AG04449 (cell line): ENCODE results near the gene LBR.

Source experiments
- CTCF ChIA-PET: fragments of 350-600 bp; formaldehyde crosslinking; extraction: SDS; loops from one replicate; lab custom pipeline; 2021; ENCODE audit warnings: antibody characterized with exemption; lab: Yijun Ruan, JAX
- POLR2A ChIA-PET: fragments of 400-600, 350-600 bp; formaldehyde crosslinking; extraction: SDS; loops from one replicate; lab custom pipeline; 2020; ENCODE audit warnings: antibody characterized with exemption, inconsistent platforms; lab: Yijun Ruan, JAX
- DNase-seq: peaks from one replicate; pipeline ENCODE4 v3.0.0-alpha.2; 2010; ENCODE audit warnings: low read depth, low spot score
- H3K4me3 ChIP-seq: 2 replicates; pipeline ENCODE4 v1.5.1; 2011; ENCODE audit warnings: low read depth, mild to moderate bottlenecking, control low read depth, low read length
- CTCF ChIP-seq: IDR thresholded peaks from one replicate; pipeline ENCODE4 v1.5.1; 2011; ENCODE audit warnings: mild to moderate bottlenecking, moderate library complexity, low read length, control low read depth, inconsistent platforms; ENCODE audit not compliant: insufficient read depth; ENCODE audit errors: missing control alignments

Gene LBR

GRCh38 chr1:225427235-225428067 is at the start of gene LBR:
TSS of gene LBR (minus strand) at chr1:225428038. CDS start at chr1:225424075, 3,963 bp downstream.
- no peak for TF ChIP-seq CTCF
- H3K4me3 ChIP-seq, result peak within 1 kb of the TSS; percentile 85
- CTCF ChIA-PET, result interaction anchor here (2.4 kb wide), 1 partner anchor 108 kb away, joined by 7 read pairs; no protein-coding TSS in a partner anchor
- POLR2A ChIA-PET, result interaction anchor here (0.7 kb wide), 1 partner anchor 455 kb away, joined by 3 read pairs; the partner anchor contains the start of gene TMEM63A
- no peak for DNase-seq

DNA sequence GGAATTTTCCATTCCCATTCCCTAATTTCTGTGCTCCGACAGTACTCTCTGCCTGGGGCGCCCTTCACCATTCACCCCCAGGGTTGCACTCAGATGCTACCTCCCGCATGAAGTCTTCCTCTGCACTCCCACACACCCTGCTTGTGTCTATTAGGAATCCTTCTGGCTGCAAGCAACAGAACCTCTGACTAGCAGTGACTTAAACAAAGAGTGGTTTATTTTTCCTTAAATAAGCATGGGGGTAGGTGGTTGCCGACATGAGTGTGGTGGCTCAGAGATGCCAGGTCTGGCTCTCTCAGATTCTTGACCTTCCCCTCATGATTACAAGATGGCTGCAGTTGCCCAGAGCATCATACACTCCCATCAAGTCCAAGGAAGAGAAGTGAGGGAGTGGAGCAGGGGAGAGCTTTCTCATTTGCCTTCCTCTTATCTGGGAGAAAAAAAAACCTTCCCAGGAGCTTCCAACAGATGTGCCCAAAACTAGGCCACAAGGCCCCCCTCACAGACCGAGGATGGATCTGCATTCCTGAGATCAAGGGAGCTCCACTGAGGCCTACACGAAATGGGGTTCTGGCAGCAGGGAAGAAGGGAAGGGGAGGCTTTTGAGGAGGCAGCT is 49.6 kb upstream of the LBR start:
- no peak for DNase-seq
- ChIA-PET CTCF (interaction anchor here (1.1 to 14.9 kb wide), 13 partner anchors 7 to 509 kb away, joined by 3 to 332 read pairs (median 8); partner anchors contain the start of genes SRP9 and TMEM63A), POLR2A (no interaction called here)
- H3K4me3 ChIP-seq, result no peak overlapping the region
- no peak for TF ChIP-seq CTCF

- ChIA-PET POLR2A (no interaction called here), CTCF (interaction anchor here (0.7 to 14.9 kb wide), 9 partner anchors 22 to 510 kb away, joined by 3 to 332 read pairs (median 105); partner anchors contain the start of genes SRP9 and TMEM63A)
- DNase-seq, result no peak
- TF ChIP-seq CTCF, result no peak
- H3K4me3 ChIP-seq, result no peak overlapping the region
Measured at GRCh38 chr1:225476538-225476988, 48.7 kb upstream of the LBR start.

DNA sequence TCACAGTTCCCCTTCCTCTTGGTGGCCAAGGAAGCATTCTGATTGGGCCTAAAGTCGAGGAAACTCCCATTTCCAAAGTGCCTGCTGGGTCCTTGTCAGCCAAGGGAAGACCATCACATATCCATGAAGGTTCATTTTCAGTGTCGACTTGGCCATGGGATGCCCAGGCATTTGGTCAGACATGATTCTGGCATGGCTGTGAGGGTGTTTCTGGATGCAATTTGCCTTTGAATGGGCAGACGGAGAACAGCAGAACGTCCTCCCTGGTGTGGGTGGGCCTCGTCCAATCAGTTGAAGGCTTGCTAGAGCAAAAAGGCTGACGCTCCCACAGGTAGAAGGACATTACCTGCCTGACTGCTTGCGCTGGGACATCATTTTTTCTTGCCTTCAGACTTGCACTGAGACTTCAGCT is 48.3 kb upstream of the LBR start:
- no peak overlapping the region for H3K4me3 ChIP-seq
- CTCF ChIA-PET, result interaction anchor here (0.7 to 14.9 kb wide), 20 partner anchors 10 to 511 kb away, joined by 3 to 332 read pairs (median 11); partner anchors contain the start of genes SRP9 and TMEM63A
- POLR2A ChIA-PET, result no interaction called here
- no peak for DNase-seq
- TF ChIP-seq CTCF, result no peak

DNA sequence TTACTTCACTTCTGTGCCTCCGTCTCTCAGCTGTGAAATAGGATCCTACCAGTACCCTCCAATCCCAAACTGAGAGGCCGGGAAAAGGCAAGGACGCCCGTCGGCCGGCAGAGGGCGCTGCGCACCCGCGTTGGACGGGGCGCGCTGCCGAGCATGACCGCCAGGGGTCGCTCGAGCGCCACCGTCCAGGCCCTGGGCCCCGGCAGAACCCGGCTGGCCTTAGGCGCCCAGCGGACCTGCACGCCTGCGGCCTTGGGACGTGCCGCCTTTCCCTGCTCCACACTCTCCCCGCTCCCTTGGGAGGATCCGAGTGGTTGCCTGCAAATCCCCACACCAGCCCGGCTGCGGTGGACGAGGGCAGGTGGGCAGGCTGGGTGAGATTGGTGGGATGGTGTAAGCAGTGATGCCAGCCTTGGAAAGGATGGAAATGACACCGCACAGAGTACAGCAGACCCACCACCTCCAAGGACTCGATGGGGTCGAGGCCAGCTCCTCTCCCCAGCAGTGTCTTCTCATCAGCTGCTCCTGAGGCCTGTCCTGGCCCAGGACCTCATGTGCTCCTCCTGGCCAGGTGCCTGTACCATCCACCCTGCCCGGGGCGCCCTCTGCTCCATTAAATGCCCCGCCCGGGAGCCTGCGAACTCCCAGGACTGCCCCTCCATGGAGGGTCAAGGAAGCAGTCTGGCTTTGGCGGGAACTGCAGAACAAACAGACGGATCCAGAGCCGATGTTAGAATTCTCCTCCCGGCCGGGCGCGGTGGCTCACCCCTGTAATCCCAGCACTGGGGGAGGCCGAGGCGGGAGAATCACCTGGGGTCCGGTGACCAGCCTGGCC is 47.4 kb upstream of the LBR start:
- no peak overlapping the region; the same call in 1 of the 2 replicates for H3K4me3 ChIP-seq
- CTCF ChIA-PET, result interaction anchor here (0.5 to 14.9 kb wide), 75 partner anchors 10 to 559 kb away, joined by 3 to 332 read pairs (median 5); partner anchors contain the start of genes EPHX1, PYCR2, SRP9 and TMEM63A

More for the DNA sequence above, 47.4 kb upstream of the LBR start:
- no peak for DNase-seq
- POLR2A ChIA-PET, result no interaction called here
- peak; percentile 100 for TF ChIP-seq CTCF
